D721Med (cell line): ENCODE data around the gene RNF10.

Experiments used
- DNase-seq: peaks from one replicate; pipeline ENCODE4 v3.0.0; 2011; ENCODE audit warnings: low spot score; ENCODE audit not compliant: insufficient read length
- FAIRE-seq: peaks from 2 replicates; lab custom pipeline; 2011; peaks lifted over from hg19 to GRCh38; lab: Jason Lieb, UNC
- TF ChIP-seq, protein P1 (sequence below): IDR thresholded peaks from 2 replicates; pipeline ENCODE4 v1.5.1; 2012; ENCODE audit warnings: mild to moderate bottlenecking, control low read depth; ENCODE audit not compliant: insufficient read depth; ENCODE audit errors: missing control alignments

The RNF10 gene

DNA sequence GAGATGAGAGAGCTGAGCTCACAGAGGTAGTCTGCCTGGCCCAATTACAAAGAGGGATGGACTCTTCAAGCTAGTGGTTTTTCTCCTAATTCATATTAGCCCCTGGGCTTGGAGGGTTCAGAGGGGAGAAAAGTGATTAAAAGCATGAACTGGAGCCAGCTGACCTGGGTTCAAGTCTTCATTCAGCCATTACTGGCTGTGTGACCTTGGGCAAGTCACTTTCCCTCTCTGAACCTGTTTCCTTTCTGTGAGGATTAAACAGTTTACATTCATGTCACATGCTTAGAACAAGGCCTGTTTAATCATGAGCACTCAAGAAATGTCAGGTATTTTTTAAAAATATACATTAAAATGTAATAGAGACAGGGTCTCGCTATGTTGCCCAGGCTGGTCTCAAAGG lies 54.2 kb downstream of the RNF10 start:
- no peak for DNase-seq
- TF ChIP-seq, protein P1, sequence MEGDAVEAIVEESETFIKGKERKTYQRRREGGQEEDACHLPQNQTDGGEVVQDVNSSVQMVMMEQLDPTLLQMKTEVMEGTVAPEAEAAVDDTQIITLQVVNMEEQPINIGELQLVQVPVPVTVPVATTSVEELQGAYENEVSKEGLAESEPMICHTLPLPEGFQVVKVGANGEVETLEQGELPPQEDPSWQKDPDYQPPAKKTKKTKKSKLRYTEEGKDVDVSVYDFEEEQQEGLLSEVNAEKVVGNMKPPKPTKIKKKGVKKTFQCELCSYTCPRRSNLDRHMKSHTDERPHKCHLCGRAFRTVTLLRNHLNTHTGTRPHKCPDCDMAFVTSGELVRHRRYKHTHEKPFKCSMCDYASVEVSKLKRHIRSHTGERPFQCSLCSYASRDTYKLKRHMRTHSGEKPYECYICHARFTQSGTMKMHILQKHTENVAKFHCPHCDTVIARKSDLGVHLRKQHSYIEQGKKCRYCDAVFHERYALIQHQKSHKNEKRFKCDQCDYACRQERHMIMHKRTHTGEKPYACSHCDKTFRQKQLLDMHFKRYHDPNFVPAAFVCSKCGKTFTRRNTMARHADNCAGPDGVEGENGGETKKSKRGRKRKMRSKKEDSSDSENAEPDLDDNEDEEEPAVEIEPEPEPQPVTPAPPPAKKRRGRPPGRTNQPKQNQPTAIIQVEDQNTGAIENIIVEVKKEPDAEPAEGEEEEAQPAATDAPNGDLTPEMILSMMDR: no peak
- no peak for FAIRE-seq

DNA sequence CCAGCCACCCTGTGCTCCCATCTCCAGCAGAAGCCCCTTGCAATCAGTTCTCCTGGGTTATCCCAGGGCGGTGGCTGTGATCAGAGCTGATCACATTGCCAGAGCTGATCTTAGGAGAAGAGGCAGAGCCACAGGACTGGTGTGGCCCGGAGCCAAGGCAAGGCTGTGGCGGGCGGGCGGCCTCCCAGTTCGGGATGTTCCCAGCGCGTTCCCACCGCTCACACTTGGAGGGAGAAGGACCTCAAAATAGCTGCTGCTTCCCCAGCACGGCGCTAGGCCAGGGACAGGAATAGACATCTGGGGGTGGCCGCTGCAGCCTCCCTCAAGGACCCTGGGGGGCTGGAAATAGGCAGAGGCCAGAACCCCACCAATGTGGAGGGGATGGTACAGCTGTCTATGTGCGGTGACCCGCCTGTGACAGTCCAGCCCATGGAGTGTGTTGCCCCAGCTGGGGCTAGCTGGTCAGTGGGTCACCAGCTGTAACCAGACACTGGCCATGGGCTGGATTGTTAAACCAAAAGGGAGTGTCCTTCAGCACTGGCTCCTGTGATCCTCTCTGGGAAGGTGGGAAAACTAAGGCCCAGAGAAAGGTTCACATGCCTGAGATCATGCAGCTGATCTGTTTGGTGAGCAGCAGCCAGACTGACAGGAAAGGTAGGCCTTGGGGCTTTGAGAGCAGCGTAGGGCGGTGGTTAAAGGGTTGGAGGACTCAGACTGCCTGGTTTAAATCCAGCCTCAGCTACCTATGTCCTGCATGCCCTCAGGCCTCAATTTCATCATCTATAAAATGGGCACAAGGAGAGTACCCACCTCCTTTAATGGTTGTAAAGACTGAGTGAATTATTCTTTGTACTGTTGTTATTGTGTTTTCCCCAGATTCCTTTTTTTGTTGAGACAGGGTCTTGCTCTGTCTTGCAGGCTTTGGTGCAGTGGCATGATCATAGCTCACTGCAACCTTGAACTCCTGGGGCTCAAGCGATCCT lies 55.1 kb downstream of the RNF10 start:
- no peak for DNase-seq
- FAIRE-seq: no peak
- TF ChIP-seq, protein P1: no peak

DNA sequence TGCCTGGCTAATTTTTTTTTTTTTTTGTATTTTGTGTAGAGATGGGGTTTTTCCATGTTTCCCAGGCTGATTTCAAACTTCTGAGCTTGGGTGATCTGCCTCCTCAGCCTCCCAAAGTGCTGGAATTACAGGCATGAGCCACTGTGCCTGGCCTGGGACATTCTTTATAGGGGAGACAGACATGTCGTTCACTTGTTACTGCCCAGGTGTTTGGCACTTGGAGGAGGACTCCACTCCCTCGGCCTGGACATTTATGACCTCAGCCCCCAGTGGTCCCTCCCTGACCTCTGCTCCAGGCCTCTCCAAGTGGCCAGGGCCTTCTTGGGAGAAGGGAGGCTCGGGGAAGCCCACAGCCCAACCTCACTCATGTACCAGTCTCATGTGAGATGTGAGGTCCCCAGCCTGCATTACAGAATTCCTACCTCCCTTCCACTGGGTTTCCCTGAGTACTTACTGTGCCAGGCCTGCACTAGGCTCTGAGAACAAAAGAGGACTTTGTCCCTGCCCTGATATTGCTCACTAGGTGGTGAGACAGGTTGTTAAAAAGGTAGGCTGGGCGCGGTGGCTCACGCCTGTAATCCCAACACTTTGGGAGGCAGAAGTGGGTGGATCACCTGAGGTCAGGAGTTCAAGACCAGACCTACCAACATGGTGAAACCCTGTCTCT lies 56.7 kb downstream of the RNF10 start:
- no peak for FAIRE-seq
- no peak for DNase-seq

DNA sequence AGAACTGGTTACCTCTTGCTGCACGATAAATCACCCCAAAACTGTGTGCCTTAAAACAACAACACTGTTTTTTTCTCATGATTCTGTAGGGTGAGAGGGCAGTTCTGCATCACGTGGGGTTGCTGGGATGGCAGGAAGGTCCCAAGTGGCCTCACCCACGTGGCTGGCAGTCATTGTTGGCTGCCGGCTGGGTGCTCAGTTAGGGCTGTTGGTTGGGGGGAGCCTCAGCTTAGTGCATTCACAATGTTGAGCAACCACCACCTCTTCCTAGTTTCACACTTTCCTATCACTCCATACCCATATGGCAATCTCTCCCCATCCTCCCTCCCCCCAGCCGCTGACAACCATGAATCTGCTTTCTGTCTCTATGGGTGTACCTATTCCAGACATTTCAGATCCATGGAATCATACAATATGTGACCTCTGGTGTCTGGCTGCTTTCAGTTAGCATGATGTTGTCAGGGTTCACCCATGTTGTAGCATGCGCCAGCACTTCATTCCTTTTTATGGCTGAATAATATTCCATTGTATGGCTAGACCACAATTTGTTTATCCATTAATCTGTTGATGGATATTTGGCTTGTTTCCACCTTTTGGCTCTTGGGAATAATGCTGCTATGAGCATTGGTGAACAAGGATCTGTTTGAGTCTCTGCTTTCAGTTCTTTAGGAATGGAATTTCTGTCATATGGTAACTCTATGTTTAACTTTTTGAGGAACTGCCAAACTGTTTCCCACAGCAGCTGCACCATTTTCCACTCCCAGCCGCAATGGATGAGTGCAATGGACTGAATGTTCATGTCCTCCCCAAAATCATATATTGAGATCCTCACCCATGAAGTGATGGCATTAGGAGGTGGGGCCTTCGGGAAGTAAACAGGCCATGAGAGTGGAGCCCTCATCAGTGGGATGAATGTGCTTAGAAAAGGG lies 58.2 kb downstream of the RNF10 start:
- FAIRE-seq: no peak
- DNase-seq: no peak
- TF ChIP-seq, protein P1: no peak

More for the DNA sequence above, 56.7 kb downstream of the RNF10 start:
- TF ChIP-seq, protein P1: no peak

DNA sequence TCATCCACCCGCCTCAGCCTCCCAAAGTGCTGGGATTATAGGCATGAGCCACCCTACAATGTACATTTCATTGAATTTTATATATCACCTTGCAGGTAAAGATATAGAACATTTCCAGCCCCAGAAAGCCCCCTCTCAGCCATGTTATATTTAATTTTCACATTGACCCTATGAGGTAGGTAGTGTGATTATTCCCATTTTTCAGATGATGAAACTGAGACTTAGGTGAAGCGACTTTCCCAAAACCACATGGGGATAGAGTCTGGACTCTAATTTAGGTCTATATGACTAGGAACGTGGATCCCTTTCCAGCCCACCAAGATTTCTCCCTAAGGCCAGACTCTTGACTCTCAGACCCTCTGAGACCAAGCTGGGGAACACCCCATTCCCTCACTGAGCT lies 62.7 kb downstream of the RNF10 start:
- FAIRE-seq (no peak), DNase-seq (no peak)
- TF ChIP-seq, protein P1: no peak

DNA sequence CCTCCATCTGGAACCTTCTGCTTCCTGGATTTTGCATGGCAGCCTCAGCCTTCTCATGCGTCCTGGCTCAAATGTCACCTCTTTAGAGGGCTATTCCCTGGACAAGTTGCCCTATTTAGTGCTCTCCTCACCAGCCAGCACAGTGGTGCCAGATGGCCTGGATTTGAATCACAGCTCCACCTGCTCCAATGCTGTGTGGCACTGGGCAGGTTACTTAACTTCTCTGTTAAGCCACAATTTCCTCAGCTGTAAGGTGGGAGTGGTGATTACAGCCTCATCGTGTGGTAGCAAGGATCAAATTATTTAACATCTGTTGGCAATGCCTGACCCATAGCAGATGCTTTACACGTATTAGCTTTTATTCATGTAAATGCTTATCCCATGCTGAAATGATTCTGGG lies 63.7 kb downstream of the RNF10 start:
- DNase-seq (no peak), FAIRE-seq (no peak)
- TF ChIP-seq, protein P1: no peak
